ENCODE data around the gene TDRD7. TPM values are rescaled to one million over a fixed set of nuclear protein-coding genes. Genes with fewer than 3 reads are reported as not detected.

TDRD7 gene
- polyA plus RNA-seq, 1 donor (not counting 4 experiments of a cell fraction or from before 2014, with no cell fraction given), result 10.5 TPM

DNA sequence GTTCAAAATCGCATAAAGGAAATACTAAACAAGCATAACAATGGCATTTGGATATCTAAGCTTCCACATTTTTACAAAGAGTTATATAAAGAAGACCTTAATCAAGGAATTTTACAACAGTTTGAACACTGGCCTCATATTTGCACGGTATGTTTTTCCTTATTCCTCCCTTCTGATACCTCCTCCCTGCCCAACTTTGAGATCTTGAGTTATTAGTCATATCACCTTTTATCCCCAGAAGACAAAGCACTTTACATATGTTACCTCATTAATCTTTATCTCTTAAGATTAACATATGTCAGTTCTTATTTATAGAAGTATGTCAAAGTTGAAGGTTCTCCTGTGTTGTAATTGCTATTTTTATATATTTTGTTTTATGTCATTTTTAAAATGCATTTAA, 29.8 kb downstream of the TDRD7 start:
- Histone ChIP-seq H3K9me1 (ENCODE audit: control insufficient read depth, extremely low read depth, insufficient read depth, low read length) (no peaks in the 10 kb centered on the region), H3K27ac (ENCODE audit: control insufficient read depth, insufficient read depth, low read length) (no peak overlapping the region), H4K20me1 (ENCODE audit: control insufficient read depth, extremely low read depth, insufficient read depth, low read length) (no peaks in the 10 kb centered on the region), H3K36me3 (ENCODE audit: control insufficient read depth in 2 of 2, extremely low read depth in 1 of 2, insufficient read depth in 2 of 2, low read length in 2 of 2) (no peaks in the 10 kb centered on the region), H3K9me3 (ENCODE audit: control insufficient read depth, low read depth, low read length) (no peaks in the 10 kb centered on the region), H3K9ac (ENCODE audit: control insufficient read depth, extremely low read depth, insufficient read depth, low read length) (no peak overlapping the region), H3K79me2 (ENCODE audit: control insufficient read depth, insufficient read depth, low read length) (no peaks in the 10 kb centered on the region), H3K27me3 (ENCODE audit: control insufficient read depth, extremely low read depth, insufficient read depth, low read length) (no peaks in the 10 kb centered on the region), H3K4me3 (ENCODE audit: control insufficient read depth in 2 of 3, extremely low read depth in 1 of 3, insufficient read depth in 2 of 3, low read depth in 1 of 3, low read length in 3 of 3) (no peak overlapping the region), H2AFZ (ENCODE audit: control insufficient read depth, low read length) (no peak overlapping the region), H3K4me2 (ENCODE audit: control insufficient read depth, extremely low read depth, insufficient read depth, low read depth, low read length) (no peak overlapping the region), H3K4me1 (ENCODE audit: control insufficient read depth, extremely low read depth, insufficient read depth, low read length) (no peaks in the 10 kb centered on the region)
- FAIRE-seq, result no peak
- TF ChIP-seq EZH2 (IDR thresholded peaks at IDR 0.05; ENCODE audit: low read length) (no peak), CTCF (optimal IDR thresholded peaks at IDR 0.05 in 1 of 3, IDR thresholded peaks at IDR 0.05 in 1 of 3, conservative IDR thresholded peaks at IDR 0.05 in 1 of 3; ENCODE audit: extremely low read depth in 1 of 3, insufficient read depth in 2 of 3, low read length in 3 of 3) (no peak)
- dilution Hi-C loops (cut with MboI; ENCODE audit: extremely low pct_ligation_motif_present, low sequenced_read_pairs), result no loop called here
- no peak for DNase-seq (ENCODE audit: low read depth, low spot score)

GRCh38 chr9:97445119-97445701, 33.3 kb downstream of the TDRD7 start:
- TF ChIP-seq CTCF (optimal IDR thresholded peaks at IDR 0.05 in 1 of 3, IDR thresholded peaks at IDR 0.05 in 1 of 3, conservative IDR thresholded peaks at IDR 0.05 in 1 of 3; ENCODE audit: extremely low read depth in 1 of 3, insufficient read depth in 2 of 3, low read length in 3 of 3) (no peak), EZH2 (IDR thresholded peaks at IDR 0.05; ENCODE audit: low read length) (no peak)
- Histone ChIP-seq H3K9me1 (ENCODE audit: control insufficient read depth, extremely low read depth, insufficient read depth, low read length) (no peaks in the 10 kb centered on the region), H3K27ac (ENCODE audit: control insufficient read depth, insufficient read depth, low read length) (no peak overlapping the region), H3K27me3 (ENCODE audit: control insufficient read depth, extremely low read depth, insufficient read depth, low read length) (no peaks in the 10 kb centered on the region), H4K20me1 (ENCODE audit: control insufficient read depth, extremely low read depth, insufficient read depth, low read length) (no peaks in the 10 kb centered on the region), H3K9ac (ENCODE audit: control insufficient read depth, extremely low read depth, insufficient read depth, low read length) (no peak overlapping the region), H3K36me3 (ENCODE audit: control insufficient read depth in 2 of 2, extremely low read depth in 1 of 2, insufficient read depth in 2 of 2, low read length in 2 of 2) (no peaks in the 10 kb centered on the region), H3K4me1 (ENCODE audit: control insufficient read depth, extremely low read depth, insufficient read depth, low read length) (no peaks in the 10 kb centered on the region), H3K79me2 (ENCODE audit: control insufficient read depth, insufficient read depth, low read length) (no peaks in the 10 kb centered on the region), H3K9me3 (ENCODE audit: control insufficient read depth, low read depth, low read length) (no peaks in the 10 kb centered on the region), H3K4me2 (ENCODE audit: control insufficient read depth, extremely low read depth, insufficient read depth, low read depth, low read length) (no peak overlapping the region), H3K4me3 (ENCODE audit: control insufficient read depth in 2 of 3, extremely low read depth in 1 of 3, insufficient read depth in 2 of 3, low read depth in 1 of 3, low read length in 3 of 3) (no peak overlapping the region), H2AFZ (ENCODE audit: control insufficient read depth, low read length) (no peak overlapping the region)
- DNase-seq (ENCODE audit: low read depth, low spot score) (no peak), FAIRE-seq (no peak)
- dilution Hi-C loops (cut with MboI; ENCODE audit: extremely low pct_ligation_motif_present, low sequenced_read_pairs), result no loop called here

All from keratinocyte (primary cell).